H9 (cell line): ENCODE results near the gene CLDN18. TPM values are rescaled to one million over a fixed set of nuclear protein-coding genes. Genes with fewer than 3 reads are reported as not detected.

Source experiments
- DNase-seq: peaks from one replicate; pipeline ENCODE4 v3.0.0-alpha.2; 2017
- H2AFZ ChIP-seq: one replicate; pipeline ENCODE4 v1.6.1; 2013; ENCODE audit warnings: mild to moderate bottlenecking, low read length, control low read depth, moderate library complexity
- H2AK5ac ChIP-seq: 2 replicates; pipeline ENCODE4 v1.6.1; 2013; ENCODE audit warnings: low read length, control low read depth, mixed read lengths; ENCODE audit not compliant: insufficient read length
- H2BK120ac ChIP-seq: one replicate; pipeline ENCODE4 v1.6.1; 2013; ENCODE audit warnings: low read depth, mild to moderate bottlenecking, low read length, control low read depth, inconsistent platforms; ENCODE audit not compliant: poor library complexity, severe bottlenecking
- H2BK12ac ChIP-seq: 2 replicates; pipeline ENCODE4 v1.6.1; 2013; ENCODE audit warnings: low read length, control low read depth, mixed read lengths, low read depth; ENCODE audit not compliant: insufficient read length
- H2BK15ac ChIP-seq: 2 replicates; pipeline ENCODE4 v1.6.1; 2013; ENCODE audit warnings: low read depth, low read length, control low read depth
- H2BK20ac ChIP-seq: one replicate; pipeline ENCODE4 v1.6.1; 2013; ENCODE audit warnings: low read depth, mild to moderate bottlenecking, low read length, control low read depth, inconsistent platforms; ENCODE audit not compliant: poor library complexity, severe bottlenecking
- H2BK5ac ChIP-seq: 2 replicates; pipeline ENCODE4 v1.6.1; 2013; ENCODE audit warnings: low read length, control low read depth, mixed read lengths; ENCODE audit not compliant: insufficient read length
- H3K14ac ChIP-seq: 2 replicates; pipeline ENCODE4 v1.6.1; 2013; ENCODE audit warnings: low read length, control low read depth; ENCODE audit not compliant: insufficient read depth
- H3K18ac ChIP-seq: 2 replicates; pipeline ENCODE4 v1.6.1; 2013; ENCODE audit warnings: low read depth, mild to moderate bottlenecking, mixed read lengths, low read length, control low read depth; ENCODE audit not compliant: insufficient read length
- H3K23ac ChIP-seq: 2 replicates; pipeline ENCODE4 v1.6.1; 2013; ENCODE audit warnings: low read length, control low read depth, mixed read lengths, low read depth; ENCODE audit not compliant: insufficient read length
- H3K23me2 ChIP-seq: 2 replicates; pipeline ENCODE4 v1.6.1; 2013; ENCODE audit warnings: low read depth, mild to moderate bottlenecking, mixed read lengths, low read length, control low read depth; ENCODE audit not compliant: insufficient read length, poor library complexity, severe bottlenecking
- H3K27ac ChIP-seq: 2 replicates; pipeline ENCODE4 v1.5.1; 2013; ENCODE audit warnings: low read length, control low read depth, mixed read lengths, low read depth; ENCODE audit not compliant: insufficient read length
- H3K27me3 ChIP-seq: 2 replicates; pipeline ENCODE4 v1.6.1; 2013; ENCODE audit warnings: low read length, control low read depth, inconsistent platforms; ENCODE audit not compliant: insufficient read depth
- H3K4ac ChIP-seq: 2 replicates; pipeline ENCODE4 v1.6.1; 2013; ENCODE audit warnings: low read depth, mild to moderate bottlenecking, control low read depth, inconsistent platforms, low read length, moderate library complexity
- H3K4me1 ChIP-seq: 2 replicates; pipeline ENCODE4 v1.6.1; 2013; ENCODE audit warnings: low read length, control low read depth, inconsistent platforms; ENCODE audit not compliant: insufficient read depth
- H3K4me2 ChIP-seq: 2 replicates; pipeline ENCODE4 v1.6.1; 2013; ENCODE audit warnings: low read length, control low read depth, mixed read lengths; ENCODE audit not compliant: insufficient read length, insufficient read depth
- H3K56ac ChIP-seq: 2 replicates; pipeline ENCODE4 v1.6.1; 2013; ENCODE audit warnings: low read depth, mild to moderate bottlenecking, mixed read lengths, low read length, control low read depth; ENCODE audit not compliant: insufficient read length
- H3K79me1 ChIP-seq: 2 replicates; pipeline ENCODE4 v1.6.1; 2013; ENCODE audit warnings: low read depth, mild to moderate bottlenecking, moderate library complexity, low read length, control low read depth, inconsistent platforms; ENCODE audit not compliant: insufficient read depth, poor library complexity, severe bottlenecking
- H3K79me2 ChIP-seq: 2 replicates; pipeline ENCODE4 v1.6.1; 2013; ENCODE audit warnings: low read length, control low read depth, inconsistent platforms; ENCODE audit not compliant: insufficient read depth
- H3K9ac ChIP-seq: 2 replicates; pipeline ENCODE4 v1.6.1; 2013; ENCODE audit warnings: low read length, control low read depth, mixed read lengths; ENCODE audit not compliant: insufficient read length; ENCODE audit errors: extremely low read depth
- H3K9me3 ChIP-seq: one replicate; pipeline ENCODE4 v1.6.1; 2013; ENCODE audit warnings: low read depth, low read length, inconsistent platforms; ENCODE audit not compliant: control insufficient read depth
- H3T11ph ChIP-seq: one replicate; pipeline ENCODE4 v1.6.1; 2013; ENCODE audit warnings: mild to moderate bottlenecking, low read length, control low read depth, inconsistent platforms
- H4K20me1 ChIP-seq: one replicate; pipeline ENCODE4 v1.6.1; 2013; ENCODE audit not compliant: control insufficient read depth, insufficient read length, insufficient read depth
- H4K5ac ChIP-seq: 2 replicates; pipeline ENCODE4 v1.6.1; 2013; ENCODE audit warnings: low read depth, mild to moderate bottlenecking, mixed read lengths, low read length, control low read depth; ENCODE audit not compliant: insufficient read length
- H4K8ac ChIP-seq: replicated peaks from 2 replicates; pipeline ENCODE4 v1.6.1; 2013; ENCODE audit warnings: low read length, control low read depth, mixed read lengths, low read depth; ENCODE audit not compliant: insufficient read length
- H4K91ac ChIP-seq: 2 replicates; pipeline ENCODE4 v1.6.1; 2013; ENCODE audit warnings: low read depth, mild to moderate bottlenecking, moderate library complexity, mixed read lengths, low read length, control low read depth; ENCODE audit not compliant: insufficient read length
- H3K27ac Mint-ChIP-seq, 3 experiments: 2 replicates in 2 of 3; 3 replicates in 1 of 3; pipeline ENCODE4 v1.8.0; 2020 to 2021; ENCODE audit warnings: mixed read lengths in 3 of 3, mild to moderate bottlenecking in 1 of 3, moderate library complexity in 1 of 3
- H3K27me3 Mint-ChIP-seq: 2 replicates; pipeline ENCODE4 v1.8.0; 2021; ENCODE audit warnings: low read depth, mild to moderate bottlenecking, moderate library complexity, mixed read lengths
- H3K36me3 Mint-ChIP-seq, 3 experiments: 2 replicates in 2 of 3; 3 replicates in 1 of 3; pipeline ENCODE4 v1.8.0; 2020 to 2021; ENCODE audit warnings: low read depth in 3 of 3, mixed read lengths in 3 of 3; ENCODE audit not compliant: insufficient read depth in 1 of 3
- H3K4me1 Mint-ChIP-seq, 2 experiments: 2 replicates each; pipeline ENCODE4 v1.8.0; 2020; ENCODE audit warnings: mixed read lengths in 2 of 2
- H3K4me3 Mint-ChIP-seq, 2 experiments: 2 replicates in 1 of 2; 3 replicates in 1 of 2; pipeline ENCODE4 v1.8.0; 2020 to 2021; ENCODE audit warnings: mild to moderate bottlenecking in 2 of 2, mixed read lengths in 2 of 2, moderate library complexity in 1 of 2
- H3K9me3 Mint-ChIP-seq, 2 experiments: 2 replicates in 1 of 2; 3 replicates in 1 of 2; pipeline ENCODE4 v1.8.0; 2020; ENCODE audit warnings: mild to moderate bottlenecking in 2 of 2, mixed read lengths in 2 of 2, moderate library complexity in 1 of 2
- CTCF ChIP-seq: fragments of 200-600 bp; sonication (generic); conservative IDR thresholded peaks from 3 replicates; pipeline ENCODE4 v1.8.0; 2021; ENCODE audit warnings: antibody characterized with exemption, mild to moderate bottlenecking
- WGBS: extraction: QIAGEN DNeasy Blood & Tissue Kit; methylation state at CpG from one replicate; pipeline ENCODE4 v1.1.7; 2013; ENCODE audit warnings: missing lambda C conversion rate, low lambda C conversion rate, mixed read lengths; ENCODE audit not compliant: insufficient read length; ENCODE audit errors: extremely low coverage; 5-methylcytosine and 5-hydroxymethylcytosine counted together
- total RNA-seq: library from RNA; stranded (reverse); gene quantifications from 2 replicates; pipeline ENCODE4 v1.2.1, GENCODE V29; 2021

CLDN18 gene
- total RNA-seq, 1 experiment from 2014 or later = not detected

DNA sequence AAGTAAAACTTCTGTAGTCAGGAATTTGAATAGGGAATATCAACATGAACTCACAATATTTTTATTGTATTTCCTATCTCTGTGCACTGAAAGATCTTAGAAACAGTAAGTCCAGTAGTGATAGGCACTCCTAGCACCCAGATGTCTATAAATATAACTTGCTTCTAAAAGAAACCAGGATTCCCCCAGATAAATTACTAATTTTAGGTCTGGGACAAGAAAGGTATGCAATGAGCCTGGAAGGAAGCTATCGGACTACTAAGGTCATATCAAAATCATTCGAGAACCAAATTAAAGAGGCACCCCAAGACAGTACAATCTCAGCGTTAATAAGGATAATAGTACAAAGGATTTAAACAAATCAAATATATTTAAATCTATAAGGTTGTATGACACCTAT is 47.4 kb downstream of the CLDN18 start:
- Mint-ChIP-seq H3K4me3 (no peak overlapping the region), H3K4me1 (peaks cover 6 to 9% of the 10 kb centered on the region in 2 experiments), H3K36me3 (peaks cover 8 to 15% (median 14%) of the 10 kb centered on the region in 3 experiments; a peak in 6 of 7 replicates), H3K9me3 (no peaks in the 10 kb centered on the region), H3K27me3 (no peaks in the 10 kb centered on the region), H3K27ac (no peak overlapping the region)
- Histone ChIP-seq H3K4me2 (no peak overlapping the region), H2BK120ac (no peak overlapping the region), H2AK5ac (no peak overlapping the region), H4K91ac (no peak overlapping the region), H3K23me2 (no peaks in the 10 kb centered on the region), H3K4me1 (no peaks in the 10 kb centered on the region), H2AFZ (no peak overlapping the region), H4K8ac (no peak overlapping the region), H3K79me2 (no peaks in the 10 kb centered on the region), H2BK12ac (no peak overlapping the region), H4K5ac (no peak overlapping the region), H3K14ac (no peak overlapping the region), H3K23ac (no peak overlapping the region), H3K18ac (no peak overlapping the region), H3K9ac (no peak overlapping the region), H2BK15ac (no peak overlapping the region), H3K4ac (no peak overlapping the region), H3K56ac (no peak overlapping the region), H4K20me1 (no peaks in the 10 kb centered on the region), H3K27me3 (no peaks in the 10 kb centered on the region), H2BK5ac (no peak overlapping the region), H2BK20ac (no peak overlapping the region), H3T11ph (no peak overlapping the region), H3K27ac (no peak overlapping the region), H3K9me3 (no peaks in the 10 kb centered on the region), H3K79me1 (no peaks in the 10 kb centered on the region)
- no CpG with 5 or more reads among the region's 3 CpGs for WGBS
- DNase-seq = no peak
- TF ChIP-seq CTCF = no peak
